Ovary (tissue), 9 donors: Measurements from ENCODE around the gene RNF151. TPM values are rescaled to one million over a fixed set of nuclear protein-coding genes. Genes with fewer than 3 reads are reported as not detected.

Experiments
- DNase-seq, 5 donors: peaks; one replicate each; pipeline ENCODE4 v3.0.0-alpha.2; 2019 to 2020
- H3K27ac ChIP-seq, 2 donors: fragments of 200-600 bp; one replicate each; pipeline versions ENCODE4 v1.5.1 to v1.8.0; 2019 to 2022
- H3K27me3 ChIP-seq: fragments of 200-600 bp; one replicate; pipeline ENCODE4 v1.8.0; 2022
- H3K36me3 ChIP-seq: fragments of 200-600 bp; sonication (generic); one replicate; pipeline ENCODE4 v1.5.1; 2019
- H3K4me1 ChIP-seq: one replicate; pipeline ENCODE4 v1.8.1; 2013; ENCODE audit warnings: mild to moderate bottlenecking, moderate library complexity; ENCODE audit not compliant: insufficient read depth
- H3K4me3 ChIP-seq: fragments of 200-600 bp; sonication (generic); one replicate; pipeline ENCODE4 v1.5.1; 2017
- H3K9me3 ChIP-seq, 2 donors: fragments of 200-600 bp in 1 of 2; sonication (generic) in 1 of 2; one replicate each; pipeline versions ENCODE4 v1.5.1 to v1.8.1; 2013 to 2019; ENCODE audit warnings: mild to moderate bottlenecking in 1 of 2, moderate library complexity in 1 of 2
- CTCF ChIP-seq, 3 donors: fragments of 450-650 bp in 2 of 3; fragments of 200-600 bp in 1 of 3; IDR thresholded peaks; one replicate each; pipeline versions ENCODE4 v1.5.1 to v1.8.0; 2016 to 2022; ENCODE audit warnings: antibody characterized with exemption in 3 of 3, mild to moderate bottlenecking in 1 of 3
- EP300 ChIP-seq: sonication (generic); formaldehyde crosslinking; IDR thresholded peaks from one replicate; pipeline ENCODE4 v1.6.1; 2017; ENCODE audit warnings: antibody characterized with exemption
- POLR2A ChIP-seq: fragments of 450-650 bp; IDR thresholded peaks from one replicate; pipeline ENCODE4 v1.6.1; 2017; ENCODE audit warnings: antibody characterized with exemption, mild to moderate bottlenecking, moderate library complexity
- WGBS, 3 donors: extraction: QIAGEN DNeasy Blood & Tissue Kit in 1 of 3; methylation state at CpG; one replicate each; pipeline versions ENCODE4 v1.1.5 to v1.1.7; 2013 to 2017; 5-methylcytosine and 5-hydroxymethylcytosine counted together
- intact Hi-C, 4 donors: fragments of 100-400 bp; cut with DNase I; formaldehyde crosslinking; loops; one replicate each; pipeline versions ENCODE4 v1.11.0 to v1.15.1; 2022 to 2023
- polyA plus RNA-seq, 2 donors: library from polyadenylated mRNA; stranded (reverse); fragments of 200-250 nt in 1 of 2; fragments of 350-450 nt in 1 of 2; fragmentation: Illumina TruSeq in 1 of 2; extraction: RNeasy Lipid Tissue Mini Kit (QIAGEN cat#74804) in 1 of 2; gene quantifications; one replicate each; pipeline ENCODE4 v1.2.3, GENCODE V29; 2013 to 2014
- total RNA-seq, 7 donors: library from RNA; depleted of rRNA in 2 of 7; stranded (reverse); fragments of >200 nt in 2 of 7; fragmentation: NEBNext Ultra II Directional in 3 of 7; extraction: Animal tissue kit (Norgen Biotek cat#: 25700) in 3 of 7; gene quantifications; one replicate each; pipeline versions ENCODE4 v1.1.0 to v1.2.4, GENCODE V29; 2016 to 2023
- donor health status: DM: no; HTN: no; CAD: no; lungs with moderate emphysema.
- donor health status: DM: no; HTN: no; CAD: no.
- donor health status: Bipolar disorder and iron deficiency.
- donor health status: DM: yes; HTN: yes; CAD: no.
- donor health status: DM: no; HTN: no; CAD: no.
- donor health status: DM: yes; HTN: yes; CAD: no.

RNF151 gene
- total and polyA plus RNA-seq, 9 donors: 0.32 TPM; not detected in 8

DNA sequence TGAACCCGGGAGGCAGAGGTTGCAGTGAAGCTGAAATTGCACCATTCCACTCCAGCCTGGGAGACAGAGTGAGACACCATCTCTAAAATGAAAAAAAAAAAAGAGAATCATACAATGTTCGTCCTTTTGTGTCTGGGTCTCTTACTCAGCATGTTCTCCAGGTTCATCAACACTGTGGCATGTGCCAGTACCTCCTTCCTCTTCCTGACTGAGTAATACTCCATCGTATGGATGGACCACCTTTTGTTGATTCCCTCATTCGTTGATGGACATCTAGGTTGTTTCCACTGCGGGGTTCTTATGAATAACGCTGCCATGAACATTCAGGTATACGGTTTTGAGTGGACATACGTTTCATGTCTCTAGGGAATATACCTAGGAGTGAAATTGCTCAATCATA, 44.3 kb upstream of the RNF151 start:
- H3K36me3 ChIP-seq: no peaks in the 10 kb centered on the region
- WGBS, 3 donors: 71 to 80% (median 75%) methylated on average over 8 of the region's 8 CpGs
- H3K4me1 ChIP-seq: no peaks in the 10 kb centered on the region
- H3K4me3 ChIP-seq: no peak overlapping the region
- TF ChIP-seq EP300: no peak
- no peak for TF ChIP-seq POLR2A
- TF ChIP-seq CTCF (IDR thresholded peaks at IDR 0.05): no peak
- no peak for DNase-seq
- no peak overlapping the region for H3K27ac ChIP-seq
- no peaks in the 10 kb centered on the region for H3K9me3 ChIP-seq
- intact Hi-C loops: no loop called here
- no peaks in the 10 kb centered on the region for H3K27me3 ChIP-seq

GRCh38 chr16:1923299-1924034, 43.2 kb upstream of the RNF151 start:
- no peak for DNase-seq
- intact Hi-C loops: no loop called here
- Histone ChIP-seq H3K9me3 (no peaks in the 10 kb centered on the region), H3K4me1 (no peaks in the 10 kb centered on the region), H3K27me3 (no peaks in the 10 kb centered on the region), H3K27ac (no peak overlapping the region), H3K36me3 (no peaks in the 10 kb centered on the region), H3K4me3 (no peak overlapping the region)
- 12 to 13% (median 12%) methylated on average over 23 to 24 of the region's 24 CpGs for WGBS, 3 donors
- TF ChIP-seq EP300: no peak

DNA sequence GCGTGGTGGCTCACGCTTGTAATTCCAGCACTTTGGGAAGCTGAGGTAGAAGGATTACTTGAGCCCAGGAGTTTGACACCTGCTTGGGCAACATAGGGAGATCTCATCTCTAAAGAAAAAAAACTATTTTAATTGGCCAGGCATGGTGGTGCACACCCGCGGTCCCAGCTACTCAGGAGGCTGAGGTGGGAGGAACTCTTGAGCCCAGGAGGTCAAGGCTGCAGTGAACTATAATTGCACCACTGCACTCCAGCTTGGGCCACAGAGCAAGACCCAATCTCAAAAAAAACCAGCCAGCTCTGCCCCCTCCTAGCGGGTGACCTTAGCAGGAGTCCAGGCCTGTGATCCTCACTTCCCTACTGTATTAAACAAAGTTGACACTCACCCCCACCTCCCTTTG, 42.6 kb upstream of the RNF151 start:
- H3K27ac ChIP-seq: no peak overlapping the region
- H3K4me1 ChIP-seq: no peaks in the 10 kb centered on the region
- intact Hi-C loops: no loop called here
- WGBS, 3 donors: 35 to 55% (median 43%) methylated on average over 5 of the region's 5 CpGs
- DNase-seq: no peak
- no peaks in the 10 kb centered on the region for H3K36me3 ChIP-seq
- no peak for TF ChIP-seq POLR2A
- no peak for TF ChIP-seq EP300
- TF ChIP-seq CTCF (IDR thresholded peaks at IDR 0.05): no peak
- H3K27me3 ChIP-seq: no peaks in the 10 kb centered on the region
- no peak overlapping the region for H3K4me3 ChIP-seq
- H3K9me3 ChIP-seq: no peaks in the 10 kb centered on the region

GRCh38 chr16:1926271-1926670, 40.4 kb upstream of the RNF151 start:
- Histone ChIP-seq H3K4me3 (no peak overlapping the region), H3K27me3 (no peaks in the 10 kb centered on the region), H3K27ac (no peak overlapping the region), H3K36me3 (no peaks in the 10 kb centered on the region), H3K9me3 (no peaks in the 10 kb centered on the region), H3K4me1 (no peaks in the 10 kb centered on the region)
- no peak for DNase-seq
- WGBS, 3 donors: 51 to 58% (median 57%) methylated on average over 11 of the region's 11 CpGs
- TF ChIP-seq CTCF (IDR thresholded peaks at IDR 0.05) (no peak), EP300 (no peak), POLR2A (no peak)
- intact Hi-C loops: loop anchor here in 2 of 4 donors (5.0 kb wide), 1 partner anchor 64 kb away; no protein-coding TSS in a partner anchor

DNA sequence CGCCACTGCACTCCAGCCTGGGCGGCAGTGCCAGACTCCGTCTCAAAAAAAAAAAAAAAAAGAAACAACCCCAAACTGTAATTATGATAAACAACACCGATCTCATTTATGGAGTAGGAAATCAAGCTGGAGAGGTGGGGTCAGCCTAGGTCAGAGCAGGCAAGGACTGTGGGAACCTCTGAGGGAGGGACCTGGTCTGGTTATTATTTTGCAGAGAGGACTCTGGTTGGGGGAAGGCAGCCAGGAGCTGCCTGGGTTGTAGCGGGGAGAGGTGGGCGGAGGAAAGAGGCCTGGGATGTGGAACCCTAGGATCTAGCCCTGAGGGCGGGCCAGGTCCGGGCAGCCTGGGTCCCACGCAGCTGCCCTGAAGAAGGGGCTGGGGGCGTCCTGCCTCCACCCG, 37.6 kb upstream of the RNF151 start:
- H3K4me1 ChIP-seq: no peaks in the 10 kb centered on the region
- H3K27ac ChIP-seq: no peak overlapping the region
- intact Hi-C loops: loop anchor here in 3 of 4 donors (2.0 to 5.0 kb wide), 2 partner anchors 64 to 67 kb away; no protein-coding TSS in a partner anchor
- H3K4me3 ChIP-seq: peak overlapping the region; percentile 59
- 5 to 10% (median 7%) methylated on average over 9 to 11 of the region's 11 CpGs for WGBS, 3 donors
- DNase-seq: peak in 1 of 5 donors; percentile 53
- no peak for TF ChIP-seq EP300
- no peak for TF ChIP-seq CTCF (IDR thresholded peaks at IDR 0.05)
- no peak for TF ChIP-seq POLR2A
- no peaks in the 10 kb centered on the region for H3K27me3 ChIP-seq
- H3K36me3 ChIP-seq: no peaks in the 10 kb centered on the region
- H3K9me3 ChIP-seq: no peaks in the 10 kb centered on the region
